NOMO-1 treated with DMSO at 0.1 percent for 48 hours (cell line): ENCODE data around the gene NAA20.

Experiments
- DNase-seq: peaks from one replicate; lab custom pipeline; 2025; ENCODE audit not compliant: unreplicated experiment; lab: John Stamatoyannopoulos, UW

The NAA20 gene

GRCh38 chr20:20018366-20018765, 1.2 kb downstream of the NAA20 start:
- DNase-seq, result no peak

GRCh38 chr20:20019123-20019522, 2.0 kb downstream of the NAA20 start:
- DNase-seq, result no peak

GRCh38 chr20:20020908-20021307, 3.7 kb downstream of the NAA20 start:
- DNase-seq, result no peak

GRCh38 chr20:20021835-20022234, 4.7 kb downstream of the NAA20 start:
- no peak for DNase-seq

GRCh38 chr20:20022498-20022897, 5.3 kb downstream of the NAA20 start:
- DNase-seq, result no peak

- no peak for DNase-seq
Observed at GRCh38 chr20:20023395-20023794, 6.2 kb downstream of the NAA20 start.

GRCh38 chr20:20024942-20025341, 7.8 kb downstream of the NAA20 start:
- DNase-seq, result no peak

- no peak for DNase-seq
Observed at GRCh38 chr20:20027284-20027683, 10.1 kb downstream of the NAA20 start.

GRCh38 chr20:20031790-20032189, 14.6 kb downstream of the NAA20 start:
- DNase-seq, result no peak

- no peak for DNase-seq
Observed at GRCh38 chr20:20034486-20034885, 17.3 kb downstream of the NAA20 start.

GRCh38 chr20:20036756-20037155, 19.6 kb downstream of the NAA20 start:
- no peak for DNase-seq

- no peak for DNase-seq
Observed at GRCh38 chr20:20037960-20038359, 20.8 kb downstream of the NAA20 start.

- DNase-seq, result no peak
Observed at GRCh38 chr20:20038586-20038985, 21.4 kb downstream of the NAA20 start.

- DNase-seq, result no peak
Observed at GRCh38 chr20:20039752-20040387, 22.7 kb downstream of the NAA20 start.

- peak; percentile 16 for DNase-seq
Observed at GRCh38 chr20:20051767-20052073, 34.6 kb downstream of the NAA20 start.

- DNase-seq, result peak; percentile 92
Observed at GRCh38 chr20:20052074-20052970, 35.2 kb downstream of the NAA20 start, which contains the start of the genes CFAP61 and CRNKL1. TSS of gene CFAP61 (plus strand) at chr20:20052532. CDS start at chr20:20056654, 4,122 bp downstream. TSS of gene CRNKL1 (minus strand) at chr20:20052466. CDS start at chr20:20052342, 124 bp downstream.

GRCh38 chr20:20060234-20060998, 43.3 kb downstream of the NAA20 start:
- DNase-seq, result no peak

- DNase-seq, result peak; percentile 8
Observed at GRCh38 chr20:20063941-20064702, 47.0 kb downstream of the NAA20 start.

GRCh38 chr20:20065361-20065760, 48.2 kb downstream of the NAA20 start:
- peak; percentile 7 for DNase-seq

- no peak for DNase-seq
Observed at GRCh38 chr20:20070871-20071726, 53.9 kb downstream of the NAA20 start.
